Testis (tissue), 3 donors: ENCODE results near the gene TRUB1. TPM values are rescaled to one million over a fixed set of nuclear protein-coding genes. Genes with fewer than 3 reads are reported as not detected.

Source experiments
- DNase-seq: peaks from one replicate; pipeline ENCODE4 v3.0.0-alpha.2; 2019
- H3K27ac ChIP-seq, 2 donors: fragments of 200-600 bp; sonication (generic); one replicate each; pipeline ENCODE4 v1.5.1; 2019
- H3K27me3 ChIP-seq: fragments of 200-600 bp; sonication (generic); one replicate; pipeline ENCODE4 v1.5.1; 2019
- H3K36me3 ChIP-seq: fragments of 200-600 bp; sonication (generic); one replicate; pipeline ENCODE4 v1.5.1; 2017; ENCODE audit warnings: low read depth; ENCODE audit errors: missing control alignments
- H3K4me1 ChIP-seq: fragments of 200-600 bp; sonication (generic); one replicate; pipeline ENCODE4 v1.5.1; 2019
- H3K4me3 ChIP-seq, 2 donors: fragments of 200-600 bp; sonication (generic); one replicate each; pipeline ENCODE4 v1.5.1; 2017 to 2019
- H3K9me3 ChIP-seq: fragments of 200-600 bp; sonication (generic); one replicate; pipeline ENCODE4 v1.5.1; 2017
- POLR2A ChIP-seq: fragments of 450-650 bp; IDR thresholded peaks from one replicate; pipeline ENCODE4 v1.6.1; 2017; ENCODE audit warnings: antibody characterized with exemption, mild to moderate bottlenecking, moderate library complexity
- WGBS, 2 donors: methylation state at CpG; one replicate each; pipeline ENCODE4 v1.1.5; 2018; 5-methylcytosine and 5-hydroxymethylcytosine counted together
- intact Hi-C: fragments of 100-400 bp; cut with DNase I; formaldehyde crosslinking; loops from one replicate; pipeline ENCODE4 v1.15.1; 2023; ENCODE audit warnings: low total_unique reads
- polyA plus RNA-seq: library from polyadenylated mRNA; stranded (reverse); fragments of 350-450 nt; fragmentation: Illumina TruSeq; extraction: RNeasy Lipid Tissue Mini Kit (QIAGEN cat#74804); gene quantifications from one replicate; pipeline ENCODE4 v1.2.3, GENCODE V29; 2014; ENCODE audit warnings: low read depth, low replicate concordance; ENCODE audit not compliant: insufficient read depth
- total RNA-seq, 2 donors: library from RNA; depleted of rRNA; stranded (reverse); fragments of >200 nt; gene quantifications; one replicate each; pipeline ENCODE4 v1.2.3, GENCODE V29; 2016
- TF ChIP-seq, protein P1 (sequence below), 3 experiments: fragments of 450-650 bp in 2 of 3; fragments of 200-600 bp in 1 of 3; sonication (generic) in 1 of 3; IDR thresholded peaks; one replicate each; pipeline ENCODE4 v1.5.1; 2016 to 2019; ENCODE audit warnings: antibody characterized with exemption in 3 of 3, mild to moderate bottlenecking in 2 of 3, moderate library complexity in 1 of 3

Gene TRUB1
- total and polyA plus RNA-seq, 3 donors from 2014 or later, result 33.5 to 44.5 (median 43.5) TPM

DNA sequence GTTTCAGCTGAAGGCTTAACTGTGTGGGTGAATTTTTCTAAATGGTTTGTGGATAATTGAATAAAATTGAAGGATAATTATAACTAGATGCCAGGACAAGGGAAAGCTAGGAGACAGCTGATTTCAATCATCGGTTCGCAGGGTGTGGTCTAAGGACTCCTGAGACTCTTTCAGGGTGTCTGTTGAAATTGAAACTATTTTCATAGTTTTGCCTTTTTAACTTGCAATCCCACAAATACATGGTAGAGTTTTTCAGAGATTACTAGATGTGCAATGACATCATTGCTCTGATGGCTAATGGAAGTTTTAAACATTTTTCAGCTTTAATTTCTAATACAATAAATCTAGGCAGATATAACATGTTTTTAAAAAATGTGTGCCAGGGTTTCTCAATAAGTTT, 18.5 kb downstream of the TRUB1 start:
- no peak for DNase-seq
- intact Hi-C loops, result no loop called here
- no peak overlapping the region for H3K4me3 ChIP-seq
- TF ChIP-seq, protein P1, sequence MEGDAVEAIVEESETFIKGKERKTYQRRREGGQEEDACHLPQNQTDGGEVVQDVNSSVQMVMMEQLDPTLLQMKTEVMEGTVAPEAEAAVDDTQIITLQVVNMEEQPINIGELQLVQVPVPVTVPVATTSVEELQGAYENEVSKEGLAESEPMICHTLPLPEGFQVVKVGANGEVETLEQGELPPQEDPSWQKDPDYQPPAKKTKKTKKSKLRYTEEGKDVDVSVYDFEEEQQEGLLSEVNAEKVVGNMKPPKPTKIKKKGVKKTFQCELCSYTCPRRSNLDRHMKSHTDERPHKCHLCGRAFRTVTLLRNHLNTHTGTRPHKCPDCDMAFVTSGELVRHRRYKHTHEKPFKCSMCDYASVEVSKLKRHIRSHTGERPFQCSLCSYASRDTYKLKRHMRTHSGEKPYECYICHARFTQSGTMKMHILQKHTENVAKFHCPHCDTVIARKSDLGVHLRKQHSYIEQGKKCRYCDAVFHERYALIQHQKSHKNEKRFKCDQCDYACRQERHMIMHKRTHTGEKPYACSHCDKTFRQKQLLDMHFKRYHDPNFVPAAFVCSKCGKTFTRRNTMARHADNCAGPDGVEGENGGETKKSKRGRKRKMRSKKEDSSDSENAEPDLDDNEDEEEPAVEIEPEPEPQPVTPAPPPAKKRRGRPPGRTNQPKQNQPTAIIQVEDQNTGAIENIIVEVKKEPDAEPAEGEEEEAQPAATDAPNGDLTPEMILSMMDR (IDR thresholded peaks at IDR 0.05), result no peak
- TF ChIP-seq POLR2A, result no peak
- H3K27me3 ChIP-seq, result no peaks in the 10 kb centered on the region
- no peaks in the 10 kb centered on the region for H3K9me3 ChIP-seq
- WGBS, 2 donors, result 75 to 79% methylated on average over 2 of the region's 2 CpGs
- no peak overlapping the region for H3K27ac ChIP-seq
- no peaks in the 10 kb centered on the region for H3K36me3 ChIP-seq
- H3K4me1 ChIP-seq, result peaks cover 19% of the 10 kb centered on the region

DNA sequence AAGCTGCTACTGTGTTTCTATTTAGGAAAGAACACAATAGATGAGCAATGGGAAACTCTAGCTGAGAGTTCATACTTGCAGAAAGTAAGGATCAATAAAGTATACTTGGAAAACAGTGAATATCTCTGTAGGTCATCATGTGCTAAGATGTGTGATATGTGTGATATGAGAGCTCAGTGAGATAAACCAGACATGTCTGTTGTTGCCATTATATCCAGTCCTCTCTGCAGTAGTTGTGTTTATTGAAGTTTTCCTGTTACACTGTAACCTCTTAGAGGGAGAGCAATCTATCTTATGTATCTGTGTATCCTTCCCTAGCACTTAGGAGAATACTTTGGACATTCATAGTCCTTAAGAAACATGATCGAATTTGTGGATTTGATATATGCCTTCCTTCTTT, 19.1 kb downstream of the TRUB1 start:
- Histone ChIP-seq H3K9me3 (no peaks in the 10 kb centered on the region), H3K4me3 (no peak overlapping the region), H3K27me3 (no peaks in the 10 kb centered on the region), H3K4me1 (peaks cover 19% of the 10 kb centered on the region), H3K36me3 (no peaks in the 10 kb centered on the region), H3K27ac (no peak overlapping the region)
- WGBS, 2 donors, result 60 to 66% methylated on average over 1 of the region's 1 CpG
- DNase-seq, result no peak
- TF ChIP-seq, protein P1 (IDR thresholded peaks at IDR 0.05), result no peak
- no peak for TF ChIP-seq POLR2A
- intact Hi-C loops, result no loop called here

DNA sequence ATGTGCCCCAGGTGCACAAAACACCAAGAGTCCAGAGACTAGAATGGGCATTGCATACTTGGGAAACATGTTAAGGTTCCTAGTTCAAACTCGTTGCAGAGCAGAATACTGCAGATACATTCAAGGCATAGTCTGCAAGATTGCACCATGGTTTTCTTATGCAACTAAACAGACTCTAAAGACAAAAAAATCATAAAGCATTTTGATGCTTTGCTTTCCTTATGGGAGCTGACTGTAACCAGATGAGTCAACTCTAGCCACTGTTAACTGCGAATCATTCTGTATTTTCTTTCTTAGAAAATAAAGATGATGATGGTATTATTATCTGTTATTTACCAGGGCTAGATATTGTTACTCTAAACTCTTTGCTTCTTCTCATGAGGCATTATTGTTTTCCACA, 19.7 kb downstream of the TRUB1 start:
- H3K27me3 ChIP-seq, result no peaks in the 10 kb centered on the region
- H3K36me3 ChIP-seq, result no peaks in the 10 kb centered on the region
- intact Hi-C loops, result no loop called here
- H3K4me1 ChIP-seq, result peaks cover 19% of the 10 kb centered on the region
- 84 to 85% methylated on average over 2 of the region's 2 CpGs for WGBS, 2 donors
- H3K4me3 ChIP-seq, result no peak overlapping the region
- H3K9me3 ChIP-seq, result no peaks in the 10 kb centered on the region
- TF ChIP-seq POLR2A, result no peak
- TF ChIP-seq, protein P1 (IDR thresholded peaks at IDR 0.05), result no peak
- H3K27ac ChIP-seq, result no peak overlapping the region
- DNase-seq, result no peak

DNA sequence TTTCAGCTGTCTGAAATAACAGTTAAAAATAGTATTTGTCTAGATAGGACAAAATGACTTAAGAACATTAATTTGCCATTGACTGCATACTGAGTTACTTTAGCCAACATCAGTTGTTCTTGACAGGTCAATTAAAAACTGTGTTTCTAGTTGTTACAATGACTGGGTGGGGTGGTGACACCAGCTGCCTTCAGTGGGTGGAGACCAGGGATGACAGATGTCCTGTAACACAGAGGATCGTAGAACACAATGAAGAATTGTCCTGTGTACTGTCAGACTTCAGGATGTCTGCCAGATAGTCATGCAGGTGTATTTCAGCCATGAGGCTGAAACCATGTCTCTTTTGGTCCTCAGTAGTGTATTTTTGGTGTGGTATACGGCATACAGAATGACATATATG, 24.4 kb downstream of the TRUB1 start:
- Histone ChIP-seq H3K27ac (no peak overlapping the region), H3K27me3 (no peaks in the 10 kb centered on the region), H3K9me3 (no peaks in the 10 kb centered on the region), H3K4me1 (peaks cover 1% of the 10 kb centered on the region), H3K4me3 (no peak overlapping the region), H3K36me3 (no peaks in the 10 kb centered on the region)
- WGBS, 2 donors, result 79 to 86% methylated on average over 2 of the region's 2 CpGs
- no peak for DNase-seq
- TF ChIP-seq, protein P1 (IDR thresholded peaks at IDR 0.05), result no peak
- intact Hi-C loops, result no loop called here

DNA sequence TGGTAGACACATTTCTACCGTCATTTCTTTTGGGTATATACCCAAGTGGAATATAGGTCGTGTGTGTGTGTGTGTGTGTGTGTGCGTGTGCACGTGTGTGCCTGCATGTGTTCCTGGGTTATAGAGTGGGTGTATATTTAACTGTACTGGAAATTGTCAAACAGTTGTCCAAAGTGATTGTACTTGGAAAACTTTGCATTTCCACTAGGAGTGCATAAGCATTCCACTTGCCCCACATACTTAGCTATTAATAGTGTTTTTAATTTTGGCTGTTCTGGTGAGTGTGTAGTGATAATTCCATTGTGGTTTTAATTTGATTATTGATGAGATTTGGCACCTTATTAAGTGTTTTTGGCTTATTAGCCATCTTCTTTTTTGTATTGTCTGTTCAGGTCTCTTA, 25.9 kb downstream of the TRUB1 start:
- DNase-seq, result no peak
- intact Hi-C loops, result no loop called here
- Histone ChIP-seq H3K27ac (no peak overlapping the region), H3K9me3 (no peaks in the 10 kb centered on the region), H3K4me3 (no peak overlapping the region), H3K36me3 (no peaks in the 10 kb centered on the region), H3K4me1 (no peaks in the 10 kb centered on the region), H3K27me3 (no peaks in the 10 kb centered on the region)
- TF ChIP-seq POLR2A, result no peak
- TF ChIP-seq, protein P1 (IDR thresholded peaks at IDR 0.05), result no peak
- WGBS, 2 donors, result 95% methylated on average over 4 of the region's 4 CpGs
